ENCODE data around the gene ZNF211.

ZNF211 gene

GRCh38 chr19:57689750-57690149 lies 56.8 kb downstream of the ZNF211 start:
- DNase-seq (ENCODE audit: low read depth), result no peak
- no peak overlapping the region for H3K4me3 ChIP-seq (ENCODE audit: low read length)
- TF ChIP-seq CTCF (conservative IDR thresholded peaks at IDR 0.05; ENCODE audit: low read depth, low read length), result no peak

Measured in retinal pigment epithelial cell (primary cell).